ENCODE measurements around the gene KPNA2.
A peak's percentile ranks its signal among the peaks of the same experiment; 100 is the strongest.
"Not testable (repeated sequence)": the region's sequence is repeated elsewhere in the genome, so short reads cannot be mapped to it uniquely, and the experiment has no call there.

KPNA2 gene

GRCh38 chr17:68020409-68020756 lies 15.2 kb upstream of the KPNA2 start:
- DNase-seq, result no peak

DNA sequence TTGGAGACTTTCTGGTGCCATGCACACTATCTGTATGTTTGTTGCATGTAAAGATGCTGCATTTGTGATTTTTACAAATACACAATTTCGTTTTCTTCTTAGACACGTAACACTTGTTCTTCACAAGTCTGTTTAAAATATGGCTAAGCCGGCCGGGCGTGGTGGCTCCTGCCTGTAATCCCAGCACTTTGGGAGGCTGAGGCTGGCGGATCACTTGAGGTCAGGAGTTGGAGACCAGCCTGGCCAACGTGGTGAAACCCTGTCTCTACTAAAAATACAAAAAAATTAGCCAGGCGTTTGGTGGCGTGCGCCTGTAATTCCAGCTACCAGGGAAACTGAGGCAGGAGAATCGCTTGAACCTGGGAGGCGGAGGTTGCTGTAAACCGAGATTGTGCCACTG lies 14.7 kb upstream of the KPNA2 start:
- DNase-seq, result not testable (repeated sequence)

GRCh38 chr17:68021963-68022362 lies 13.6 kb upstream of the KPNA2 start:
- no peak for DNase-seq

- DNase-seq, result not testable (repeated sequence)
These were observed 13.0 kb upstream of the KPNA2 start for GRCh38 chr17:68022547-68022946.

- no peak for DNase-seq
These were observed 5.9 kb upstream of the KPNA2 start for GRCh38 chr17:68029512-68030215.

- DNase-seq, result no peak
These were observed 1.7 kb upstream of the KPNA2 start for GRCh38 chr17:68033636-68034451.

DNA sequence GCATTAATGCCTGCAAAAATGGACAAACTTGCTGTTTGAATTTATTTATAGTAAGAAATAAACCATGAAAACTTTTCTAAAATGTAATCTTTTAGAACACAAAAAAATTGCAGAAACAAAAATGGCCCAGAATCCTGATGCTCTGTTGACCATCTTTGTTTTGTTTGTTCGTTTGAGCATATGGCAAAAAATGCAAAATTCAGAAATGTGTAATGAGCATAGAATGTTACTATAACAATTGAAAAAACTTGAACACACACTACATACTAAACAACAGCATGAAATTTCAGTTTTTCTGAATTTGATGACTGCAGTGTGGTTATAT lies 1.1 kb upstream of the KPNA2 start:
- DNase-seq, result no peak

GRCh38 chr17:68035131-68035522 lies 408 bp upstream of the KPNA2 start:
- DNase-seq, result peak in 1 of 2 donors; percentile 87

GRCh38 chr17:68036304-68037147 lies 991 bp downstream of the KPNA2 start:
- DNase-seq, result no peak

DNA sequence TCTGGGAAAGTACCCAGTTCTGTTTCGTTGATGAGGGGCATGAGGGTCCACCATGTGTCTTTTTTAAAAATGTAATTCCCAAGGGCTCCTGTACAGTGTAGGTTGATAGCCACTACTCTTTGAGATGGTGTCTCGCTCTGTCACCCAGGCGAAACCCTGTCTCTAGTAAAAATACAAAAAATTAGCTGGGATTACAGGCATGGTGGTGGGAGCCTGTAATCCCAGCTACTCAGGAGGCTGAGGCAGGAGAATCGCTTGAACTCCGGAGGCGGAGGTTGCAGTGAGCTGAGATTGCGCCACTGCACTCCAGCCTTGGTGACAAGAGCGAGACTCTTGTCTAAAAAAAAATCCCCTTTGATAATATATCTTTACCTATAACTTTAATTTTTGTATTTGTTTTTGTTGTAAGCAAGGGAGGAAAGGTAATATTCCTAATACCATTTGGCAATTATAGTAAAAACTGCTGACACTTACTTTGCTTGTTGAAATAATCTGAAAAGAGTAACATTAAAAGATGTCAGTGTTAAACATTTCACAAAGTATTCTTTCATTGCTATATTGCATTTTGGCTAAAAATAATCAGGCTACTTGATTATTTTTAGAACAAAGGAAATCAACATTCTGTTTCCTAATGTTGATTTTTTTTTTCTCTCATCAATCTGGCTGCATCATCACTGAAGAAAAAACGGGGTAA lies 11.8 kb downstream of the KPNA2 start:
- no peak for DNase-seq

DNA sequence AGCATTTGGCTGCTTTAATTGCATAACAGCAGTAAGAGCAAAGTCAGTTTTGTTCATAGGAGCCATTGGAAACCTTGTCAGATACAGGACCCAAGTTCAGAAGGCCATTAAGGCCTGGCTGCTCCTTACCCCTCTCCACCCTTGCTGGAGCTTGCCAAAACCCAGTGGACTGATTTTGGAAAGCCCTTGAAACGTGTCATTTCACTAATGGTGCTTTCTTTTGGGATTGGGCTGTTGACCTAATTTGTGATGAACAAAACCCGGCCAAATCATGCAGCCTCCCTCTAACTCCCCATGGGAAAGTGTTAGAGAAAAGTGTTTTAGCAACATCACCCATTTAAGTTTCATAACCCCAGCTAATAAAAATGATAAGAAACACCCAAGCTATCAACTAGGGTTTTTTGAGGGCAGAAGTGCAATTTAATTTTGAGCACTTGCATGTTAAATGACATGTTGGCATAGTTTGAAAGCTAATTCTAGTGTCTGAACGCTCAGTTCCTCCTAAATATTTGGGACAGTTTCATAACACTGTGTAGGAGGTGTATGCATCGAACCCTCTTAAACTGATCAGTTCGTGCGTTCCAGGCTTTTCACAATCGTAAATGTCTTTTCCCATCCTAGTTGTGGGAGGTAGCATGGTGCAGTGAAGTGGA lies 12.5 kb downstream of the KPNA2 start:
- DNase-seq, result not testable (repeated sequence)

GRCh38 chr17:68048996-68049395 lies 13.5 kb downstream of the KPNA2 start:
- no peak for DNase-seq

- DNase-seq, result not testable (repeated sequence)
These were observed 14.4 kb downstream of the KPNA2 start for GRCh38 chr17:68049812-68050437.

DNA sequence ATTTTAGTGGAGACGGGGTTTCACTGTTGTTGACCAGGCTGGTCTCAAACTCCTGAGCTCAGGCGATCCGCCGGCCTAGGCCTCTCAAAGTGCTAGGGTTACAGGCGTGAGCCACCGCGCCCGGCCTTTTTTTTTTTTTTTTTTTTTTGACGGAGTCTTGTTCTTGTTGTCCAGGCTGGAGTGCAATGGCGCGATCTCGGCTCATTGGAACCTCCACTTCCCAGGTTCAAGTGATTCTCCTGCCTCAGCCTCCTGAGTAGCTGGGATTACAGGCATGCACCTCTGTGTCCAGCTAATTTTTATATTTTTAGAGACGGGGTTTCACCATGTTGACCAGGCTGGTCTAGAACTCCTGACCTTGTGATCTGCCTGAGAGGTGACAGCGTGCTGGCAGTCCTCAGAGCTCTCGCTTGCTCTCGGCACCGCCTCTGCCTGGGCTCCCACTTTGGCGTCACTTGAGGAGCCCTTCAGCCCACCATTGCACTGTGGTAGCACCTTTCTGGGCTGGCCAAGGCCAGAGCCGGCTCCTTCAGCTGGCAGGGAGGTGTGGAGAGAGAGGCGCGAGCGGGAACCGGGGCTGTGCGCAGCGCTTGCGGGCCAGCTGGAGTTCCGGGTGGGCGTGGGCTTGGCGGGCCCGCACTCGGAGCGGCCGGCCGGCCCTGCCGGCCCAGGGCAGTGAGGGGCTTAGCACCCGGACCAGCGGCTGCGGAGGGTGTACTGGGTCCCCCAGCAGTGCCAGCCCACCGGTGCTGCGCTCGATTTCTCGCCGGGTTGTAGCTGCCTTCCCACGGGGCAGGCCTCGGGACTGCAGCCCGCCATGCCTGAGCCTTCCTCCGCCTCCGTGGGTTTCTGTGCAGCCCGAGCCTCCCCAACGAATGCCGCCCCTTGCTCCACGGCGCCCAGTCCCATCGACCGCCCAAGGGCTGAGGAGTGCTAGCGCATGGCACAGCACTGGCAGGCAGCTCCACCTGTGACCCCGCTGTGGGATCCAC lies 16.1 kb downstream of the KPNA2 start:
- DNase-seq, result not testable (repeated sequence)

GRCh38 chr17:68052810-68053209 lies 17.3 kb downstream of the KPNA2 start:
- no peak for DNase-seq

- no peak for DNase-seq
These were observed 17.9 kb downstream of the KPNA2 start for GRCh38 chr17:68053231-68054013.

DNA sequence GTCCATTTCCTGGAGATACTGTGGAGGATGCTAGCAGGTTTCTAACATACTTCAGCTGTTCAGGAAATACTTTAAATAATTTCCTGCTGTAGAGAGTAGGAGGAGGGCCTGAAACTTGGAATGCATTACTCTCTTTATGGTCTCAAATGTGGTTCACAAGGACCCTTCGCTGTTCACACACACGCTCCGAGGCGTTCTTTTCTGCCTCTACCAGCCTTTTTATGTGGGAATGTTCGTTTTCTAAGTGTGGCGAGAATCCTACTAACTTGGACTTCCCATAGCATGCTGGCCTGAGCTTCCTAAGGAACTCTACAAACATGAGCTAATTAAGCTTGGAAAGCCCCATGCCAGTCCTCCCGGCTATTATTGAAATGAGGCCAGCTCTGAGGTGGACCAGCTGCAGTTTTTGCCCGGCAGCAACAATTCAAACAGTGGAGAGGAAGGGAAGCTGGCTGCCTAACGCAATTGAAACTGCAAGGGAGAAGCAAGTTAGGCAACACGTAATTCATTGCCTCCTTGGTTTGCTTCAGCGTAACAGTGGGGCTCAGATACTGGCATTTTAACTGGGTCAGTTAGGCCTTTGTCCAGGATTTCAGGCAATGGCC lies 18.9 kb downstream of the KPNA2 start:
- no peak for DNase-seq

- DNase-seq, result no peak
These were observed 22.0 kb downstream of the KPNA2 start for GRCh38 chr17:68057531-68057952.

GRCh38 chr17:68060336-68060735 lies 24.8 kb downstream of the KPNA2 start:
- DNase-seq, result no peak

All from bone marrow (tissue), 2 donors.